ENCODE measurements around the gene ANKRD1.
"Not testable (repeated sequence)": the region's sequence is repeated elsewhere in the genome, so short reads cannot be mapped to it uniquely, and the experiment has no call there.

ANKRD1 gene

GRCh38 chr10:90880059-90880719, 40.7 kb downstream of the ANKRD1 start:
- H3K4me3 ChIP-seq (ENCODE audit: low read depth, low read length): not testable (repeated sequence)
- TF ChIP-seq CTCF (IDR thresholded peaks at IDR 0.05; ENCODE audit: low read depth, low read length): peak; percentile 52
- peak; percentile 56 for DNase-seq (ENCODE audit: low read depth)

GRCh38 chr10:90879062-90879461, 41.8 kb downstream of the ANKRD1 start:
- no peak for DNase-seq (ENCODE audit: low read depth)
- TF ChIP-seq POLR2A (IDR thresholded peaks at IDR 0.05; ENCODE audit: extremely low read depth, insufficient read length): no peak
- H3K4me3 ChIP-seq (ENCODE audit: low read depth, low read length): no peak overlapping the region

GRCh38 chr10:90872648-90873020, 48.3 kb downstream of the ANKRD1 start:
- no peak for DNase-seq (ENCODE audit: low read depth)

GRCh38 chr10:90871766-90872647, 48.9 kb downstream of the ANKRD1 start, which contains the start of gene RPP30:
RPP30 (plus strand) TSS chr10:90871974; CDS start chr10:90871987, 13 bp downstream.
- peak within 1 kb of the TSS; percentile 95 for H3K4me3 ChIP-seq (ENCODE audit: low read depth, low read length)
- TF ChIP-seq POLR2A (IDR thresholded peaks at IDR 0.05; ENCODE audit: extremely low read depth, insufficient read length) (peak; percentile 81), MAX (IDR thresholded peaks at IDR 0.05; ENCODE audit: low read depth, low read length) (no peak; the same call in 1 of the 2 replicates), CTCF (IDR thresholded peaks at IDR 0.05; ENCODE audit: low read depth, low read length) (no peak), MYC (IDR thresholded peaks at IDR 0.05; ENCODE audit: low read depth, low read length) (peak; percentile 30; the same call in 1 of the 2 replicates)
- peak; percentile 87 for DNase-seq (ENCODE audit: low read depth)

More at GRCh38 chr10:90872648-90873020, 48.3 kb downstream of the ANKRD1 start:
- peak overlapping the region; percentile 95 for H3K4me3 ChIP-seq (ENCODE audit: low read depth, low read length)
- TF ChIP-seq MYC (IDR thresholded peaks at IDR 0.05; ENCODE audit: low read depth, low read length): no peak
- TF ChIP-seq CTCF (IDR thresholded peaks at IDR 0.05; ENCODE audit: low read depth, low read length): no peak
- no peak for TF ChIP-seq POLR2A (IDR thresholded peaks at IDR 0.05; ENCODE audit: extremely low read depth, insufficient read length)
- no peak for TF ChIP-seq MAX (IDR thresholded peaks at IDR 0.05; ENCODE audit: low read depth, low read length)

- TF ChIP-seq MYC (IDR thresholded peaks at IDR 0.05; ENCODE audit: low read depth, low read length) (no peak), POLR2A (IDR thresholded peaks at IDR 0.05; ENCODE audit: extremely low read depth, insufficient read length) (no peak), MAX (IDR thresholded peaks at IDR 0.05; ENCODE audit: low read depth, low read length) (0 out of 2 replicates have a peak, but pooled peaks have one; percentile 1), CTCF (IDR thresholded peaks at IDR 0.05; ENCODE audit: low read depth, low read length) (peak; percentile 34)
- peak; percentile 85 for DNase-seq (ENCODE audit: low read depth)
- H3K4me3 ChIP-seq (ENCODE audit: low read depth, low read length): peak overlapping the region; percentile 95
Observed at GRCh38 chr10:90871279-90871765, 49.6 kb downstream of the ANKRD1 start.

- no peak for DNase-seq (ENCODE audit: low read depth)
- no peak for TF ChIP-seq CTCF (IDR thresholded peaks at IDR 0.05; ENCODE audit: low read depth, low read length)
- no peak overlapping the region for H3K4me3 ChIP-seq (ENCODE audit: low read depth, low read length)
Observed at GRCh38 chr10:90866050-90866598, 54.8 kb downstream of the ANKRD1 start.
